MM.1S (cell line): ENCODE data around the gene PTPN22.

ENCODE experiments used
- DNase-seq: peaks from one replicate; pipeline ENCODE4 v3.0.0-alpha.2; 2015
- H2AFZ ChIP-seq: fragments of 300-600 bp; sonication (generic); 2 replicates; pipeline ENCODE4 v1.6.0; 2016; ENCODE audit warnings: antibody characterized with exemption, low read length
- H3F3A ChIP-seq: fragments of 300-600 bp; sonication (generic); 2 replicates; pipeline ENCODE4 v1.6.1; 2016; ENCODE audit warnings: mild to moderate bottlenecking, antibody characterized with exemption, low read length, moderate library complexity, mixed read lengths; ENCODE audit not compliant: insufficient read depth
- H3K27ac ChIP-seq: fragments of 300-600 bp; sonication (generic); 2 replicates; pipeline ENCODE4 v1.5.1; 2016; ENCODE audit warnings: mild to moderate bottlenecking, low read length
- H3K27me3 ChIP-seq: fragments of 300-600 bp; sonication (generic); replicated peaks from 2 replicates; pipeline ENCODE4 v1.6.0; 2016; ENCODE audit warnings: low read length; ENCODE audit not compliant: insufficient read depth
- H3K36me3 ChIP-seq: fragments of 300-600 bp; sonication (generic); replicated peaks from 2 replicates; pipeline ENCODE4 v1.6.1; 2016; ENCODE audit warnings: mild to moderate bottlenecking, low read length, mixed read lengths; ENCODE audit not compliant: insufficient read depth
- H3K4me1 ChIP-seq: fragments of 300-600 bp; sonication (generic); 2 replicates; pipeline ENCODE4 v1.6.1; 2016; ENCODE audit warnings: low read length, mixed read lengths
- H3K4me2 ChIP-seq: fragments of 300-600 bp; sonication (generic); 2 replicates; pipeline ENCODE4 v1.6.0; 2016; ENCODE audit warnings: low read depth, low read length
- H3K4me3 ChIP-seq: fragments of 300-600 bp; sonication (generic); 2 replicates; pipeline ENCODE4 v1.5.1; 2016; ENCODE audit warnings: low read length, mixed read lengths
- H3K79me2 ChIP-seq: fragments of 300-600 bp; sonication (generic); 2 replicates; pipeline ENCODE4 v1.6.1; 2016; ENCODE audit warnings: mixed run types, low read length, mixed read lengths
- H3K9ac ChIP-seq: fragments of 300-600 bp; sonication (generic); 2 replicates; pipeline ENCODE4 v1.6.1; 2016; ENCODE audit warnings: low read length, mixed read lengths
- H3K9me2 ChIP-seq: fragments of 300-600 bp; sonication (generic); replicated peaks from 2 replicates; pipeline ENCODE4 v1.6.1; 2016; ENCODE audit warnings: mild to moderate bottlenecking, low read length, mixed read lengths; ENCODE audit not compliant: insufficient read depth
- H3K9me3 ChIP-seq: fragments of 300-600 bp; sonication (generic); replicated peaks from 2 replicates; pipeline ENCODE4 v1.6.1; 2016; ENCODE audit warnings: mild to moderate bottlenecking, low read length, mixed read lengths; ENCODE audit not compliant: insufficient read depth
- H4K20me1 ChIP-seq: fragments of 300-600 bp; sonication (generic); 2 replicates; pipeline ENCODE4 v1.6.1; 2016; ENCODE audit warnings: mild to moderate bottlenecking, low read length, moderate library complexity, mixed read lengths; ENCODE audit not compliant: insufficient read depth
- EZH2 ChIP-seq: fragments of 300-600 bp; sonication (generic); optimal IDR thresholded peaks from 2 replicates; pipeline ENCODE3; 2017; ENCODE audit warnings: low read depth, mild to moderate bottlenecking, antibody characterized with exemption, low read length, mixed read lengths
- EZH2phosphoT487 ChIP-seq: fragments of 300-600 bp; sonication (generic); IDR thresholded peaks from 2 replicates; pipeline ENCODE4 v1.6.1; 2018; ENCODE audit warnings: antibody characterized with exemption, low read length
- TF ChIP-seq, protein P1 (sequence below): fragments of 300-600 bp; sonication (generic); IDR thresholded peaks from 2 replicates; pipeline ENCODE4 v1.5.1; 2016; ENCODE audit warnings: antibody characterized with exemption, low read length, mixed read lengths

Gene PTPN22

DNA sequence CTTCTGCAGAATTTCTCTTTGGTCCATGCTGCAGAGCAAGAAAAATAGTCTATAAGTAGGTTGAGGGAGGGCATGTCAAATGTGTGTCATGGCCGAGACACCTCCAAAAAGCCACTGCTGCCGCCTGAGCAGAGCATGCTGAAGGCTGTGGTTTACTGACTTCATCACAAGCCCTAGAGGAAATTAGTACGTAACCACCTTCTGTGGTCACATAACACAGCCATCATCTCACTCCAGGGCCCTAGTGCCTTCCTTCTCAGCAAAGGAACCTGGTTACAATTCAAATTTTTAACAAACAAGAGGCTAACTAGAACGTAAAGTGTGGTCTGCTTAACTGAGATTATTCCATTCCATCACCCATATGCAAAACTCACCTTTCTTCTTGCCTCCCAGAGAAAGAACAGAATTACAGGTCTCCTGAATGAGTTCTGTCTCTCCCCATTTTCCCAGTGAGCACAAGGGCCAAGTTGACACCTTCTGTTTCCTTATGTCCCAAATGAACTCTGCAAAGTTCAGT is at the start of gene PTPN22:
Gene PTPN22, minus strand, starts transcription at position 116 of the 517 bp plus-strand sequence.
- Histone ChIP-seq H3K4me2 (peak within 1 kb of the TSS; percentile 56), H3F3A (no peaks in the 10 kb centered on the region; the same call in 1 of the 2 replicates), H3K9me3 (no peaks in the 10 kb centered on the region), H3K27me3 (no peaks in the 10 kb centered on the region), H3K4me1 (peaks cover 14% of the 10 kb centered on the region), H4K20me1 (no peaks in the 10 kb centered on the region), H3K4me3 (peak within 1 kb of the TSS; percentile 38; the same call in 1 of the 2 replicates), H3K79me2 (no peaks in the 10 kb centered on the region), H3K9ac (peak within 1 kb of the TSS; percentile 41), H3K9me2 (no peaks in the 10 kb centered on the region), H3K36me3 (no peaks in the 10 kb centered on the region), H3K27ac (peak within 1 kb of the TSS; percentile 58), H2AFZ (peak within 1 kb of the TSS; percentile 67)
- peak; percentile 58 for DNase-seq
- TF ChIP-seq EZH2phosphoT487: no peak

DNA sequence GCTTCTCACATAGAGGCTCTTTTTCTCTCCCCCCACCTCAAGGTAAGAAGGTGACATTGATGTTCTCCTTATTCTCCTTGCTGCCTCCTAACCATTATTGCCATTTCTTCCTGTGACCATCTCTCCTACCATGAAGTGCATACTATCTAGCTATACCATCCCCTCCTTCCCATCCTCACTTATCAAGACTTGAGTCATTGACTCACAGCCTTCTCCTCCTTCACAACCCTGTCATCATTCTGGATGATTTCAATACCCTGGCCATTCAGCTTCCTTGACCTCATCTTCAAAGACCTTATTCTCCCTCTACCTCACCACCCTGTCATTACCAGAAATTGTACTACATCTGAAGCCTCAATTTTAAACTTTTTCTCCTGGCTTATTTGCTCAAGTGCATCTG is 46.7 kb upstream of the PTPN22 start:
- TF ChIP-seq EZH2: no peak
- no peak for TF ChIP-seq EZH2phosphoT487
- TF ChIP-seq, protein P1, sequence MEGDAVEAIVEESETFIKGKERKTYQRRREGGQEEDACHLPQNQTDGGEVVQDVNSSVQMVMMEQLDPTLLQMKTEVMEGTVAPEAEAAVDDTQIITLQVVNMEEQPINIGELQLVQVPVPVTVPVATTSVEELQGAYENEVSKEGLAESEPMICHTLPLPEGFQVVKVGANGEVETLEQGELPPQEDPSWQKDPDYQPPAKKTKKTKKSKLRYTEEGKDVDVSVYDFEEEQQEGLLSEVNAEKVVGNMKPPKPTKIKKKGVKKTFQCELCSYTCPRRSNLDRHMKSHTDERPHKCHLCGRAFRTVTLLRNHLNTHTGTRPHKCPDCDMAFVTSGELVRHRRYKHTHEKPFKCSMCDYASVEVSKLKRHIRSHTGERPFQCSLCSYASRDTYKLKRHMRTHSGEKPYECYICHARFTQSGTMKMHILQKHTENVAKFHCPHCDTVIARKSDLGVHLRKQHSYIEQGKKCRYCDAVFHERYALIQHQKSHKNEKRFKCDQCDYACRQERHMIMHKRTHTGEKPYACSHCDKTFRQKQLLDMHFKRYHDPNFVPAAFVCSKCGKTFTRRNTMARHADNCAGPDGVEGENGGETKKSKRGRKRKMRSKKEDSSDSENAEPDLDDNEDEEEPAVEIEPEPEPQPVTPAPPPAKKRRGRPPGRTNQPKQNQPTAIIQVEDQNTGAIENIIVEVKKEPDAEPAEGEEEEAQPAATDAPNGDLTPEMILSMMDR: no peak
- no peak for DNase-seq
- no peaks in the 10 kb centered on the region for H3K36me3 ChIP-seq
- no peaks in the 10 kb centered on the region for H3F3A ChIP-seq
- no peak overlapping the region for H3K4me3 ChIP-seq
- H3K4me1 ChIP-seq: no peaks in the 10 kb centered on the region
- H3K9me3 ChIP-seq: no peaks in the 10 kb centered on the region
- H4K20me1 ChIP-seq: no peaks in the 10 kb centered on the region
- H3K79me2 ChIP-seq: no peaks in the 10 kb centered on the region
- no peaks in the 10 kb centered on the region for H3K27me3 ChIP-seq
- no peak overlapping the region for H3K27ac ChIP-seq
- no peak overlapping the region for H3K4me2 ChIP-seq
- H3K9me2 ChIP-seq: no peaks in the 10 kb centered on the region
- H3K9ac ChIP-seq: no peak overlapping the region
- no peak overlapping the region for H2AFZ ChIP-seq

DNA sequence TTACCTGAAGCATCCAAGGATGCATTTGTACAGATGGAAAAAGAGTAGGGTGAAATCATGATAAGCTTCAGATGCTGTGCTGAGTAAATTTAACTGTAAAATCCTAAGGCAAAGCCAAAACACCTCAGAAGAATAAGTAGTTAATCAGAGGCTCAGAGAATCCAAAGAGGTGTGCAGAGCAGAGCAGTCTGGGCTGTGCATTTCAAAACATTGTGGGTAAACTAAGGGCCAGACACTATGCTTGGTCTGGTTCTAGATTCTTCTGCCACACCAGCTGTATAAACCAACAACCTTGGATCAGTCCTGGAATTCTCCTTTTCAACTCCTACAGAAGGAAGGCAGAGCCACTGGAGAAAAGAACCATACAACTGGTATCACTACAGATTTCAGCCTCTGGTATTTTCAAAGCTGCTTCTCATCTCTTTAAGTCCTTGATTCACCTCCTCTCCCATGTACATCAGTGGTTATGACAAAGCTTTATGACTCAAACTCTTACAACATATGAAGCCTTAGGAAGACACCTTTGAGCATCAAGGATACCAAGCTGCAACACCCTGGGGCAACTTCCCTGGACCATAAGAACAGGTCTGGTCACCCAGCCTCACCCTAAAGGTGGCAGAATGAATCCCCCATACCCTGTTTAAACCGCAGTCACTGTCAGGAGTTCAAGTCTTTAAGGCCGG is 46.0 kb upstream of the PTPN22 start:
- H3K9me2 ChIP-seq: no peaks in the 10 kb centered on the region
- DNase-seq: no peak
- no peak overlapping the region for H3K27ac ChIP-seq
- H4K20me1 ChIP-seq: no peaks in the 10 kb centered on the region
- H3K4me2 ChIP-seq: no peak overlapping the region
- H3F3A ChIP-seq: no peaks in the 10 kb centered on the region
- H3K9me3 ChIP-seq: no peaks in the 10 kb centered on the region
- H3K36me3 ChIP-seq: no peaks in the 10 kb centered on the region
- no peak overlapping the region for H2AFZ ChIP-seq
- no peak overlapping the region for H3K4me3 ChIP-seq
- no peaks in the 10 kb centered on the region for H3K27me3 ChIP-seq
- H3K4me1 ChIP-seq: no peaks in the 10 kb centered on the region
- no peak overlapping the region for H3K9ac ChIP-seq
- TF ChIP-seq EZH2 (no peak), EZH2phosphoT487 (no peak)
- TF ChIP-seq, protein P1: no peak
- H3K79me2 ChIP-seq: no peaks in the 10 kb centered on the region

DNA sequence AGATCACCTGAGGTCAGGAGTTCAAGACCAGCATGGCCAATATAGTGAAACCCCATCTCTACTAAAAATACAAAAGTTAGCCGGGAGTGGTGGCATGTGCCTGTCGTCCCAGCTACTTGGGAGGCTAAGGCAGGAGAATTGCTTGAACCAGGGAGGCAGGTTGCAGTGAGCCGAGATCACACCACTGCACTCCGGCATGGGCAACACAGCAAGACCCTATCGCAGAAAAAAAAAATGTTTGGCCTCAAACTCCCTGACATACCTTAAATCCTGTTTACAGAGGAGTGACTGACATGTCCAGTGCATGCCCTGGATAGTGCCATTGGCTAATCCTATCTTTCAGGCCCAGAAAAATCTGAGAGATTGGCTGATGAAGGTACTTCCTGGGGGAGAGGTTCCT is 45.5 kb upstream of the PTPN22 start:
- no peaks in the 10 kb centered on the region for H3K36me3 ChIP-seq
- no peak overlapping the region for H2AFZ ChIP-seq
- no peaks in the 10 kb centered on the region for H3K9me3 ChIP-seq
- no peaks in the 10 kb centered on the region for H3K4me1 ChIP-seq
- no peak overlapping the region for H3K27ac ChIP-seq
- H3K79me2 ChIP-seq: no peaks in the 10 kb centered on the region
- H4K20me1 ChIP-seq: no peaks in the 10 kb centered on the region
- H3K27me3 ChIP-seq: no peaks in the 10 kb centered on the region
- H3F3A ChIP-seq: no peaks in the 10 kb centered on the region
- H3K4me2 ChIP-seq: no peak overlapping the region
- DNase-seq: no peak
- H3K4me3 ChIP-seq: no peak overlapping the region
- no peaks in the 10 kb centered on the region for H3K9me2 ChIP-seq
- no peak overlapping the region for H3K9ac ChIP-seq
- TF ChIP-seq EZH2phosphoT487: no peak
- no peak for TF ChIP-seq EZH2
